Left colon (tissue), 2 donors: ENCODE results near the gene PRODH2. TPM values are rescaled to one million over a fixed set of nuclear protein-coding genes. Genes with fewer than 3 reads are reported as not detected.
"Not testable (repeated sequence)": the region's sequence is repeated elsewhere in the genome, so short reads cannot be mapped to it uniquely, and the experiment has no call there.

Experiments used
- ATAC-seq: fragments of 200-7000 bp; cut with Tn5 transposase; one replicate; pipeline ENCODE4 v1.9.1; 2020; ENCODE audit warnings: mild to moderate bottlenecking, moderate library complexity
- DNase-seq, 2 donors: peaks; one replicate each; pipeline ENCODE4 v3.0.0-alpha.2; 2020
- intact Hi-C, 2 donors: fragments of 100-400 bp; cut with DNase I in 1 of 2; cut with micrococcal nuclease in 1 of 2; formaldehyde crosslinking; loops; one replicate each; pipeline versions ENCODE4 v1.11.2 to v1.14.0; 2022; cut with DNase I, micrococcal nuclease
- total RNA-seq, 2 donors: library from RNA; stranded (reverse); fragmentation: NEBNext Ultra II Directional; extraction: Animal tissue kit (Norgen Biotek cat#: 25700); gene quantifications; one replicate each; pipeline ENCODE4 v1.2.1, GENCODE V29; 2021
- donor health status: DM: no; HTN: no; CAD: no.
- donor health status: DM: yes; HTN: yes; CAD: no.

Gene PRODH2
- total RNA-seq, 2 donors from 2014 or later: not detected

- intact Hi-C loops: no loop called here
- no peak for DNase-seq
- ATAC-seq: no peak
Measured at GRCh38 chr19:35811317-35812219, 1.1 kb downstream of the PRODH2 start.

DNA sequence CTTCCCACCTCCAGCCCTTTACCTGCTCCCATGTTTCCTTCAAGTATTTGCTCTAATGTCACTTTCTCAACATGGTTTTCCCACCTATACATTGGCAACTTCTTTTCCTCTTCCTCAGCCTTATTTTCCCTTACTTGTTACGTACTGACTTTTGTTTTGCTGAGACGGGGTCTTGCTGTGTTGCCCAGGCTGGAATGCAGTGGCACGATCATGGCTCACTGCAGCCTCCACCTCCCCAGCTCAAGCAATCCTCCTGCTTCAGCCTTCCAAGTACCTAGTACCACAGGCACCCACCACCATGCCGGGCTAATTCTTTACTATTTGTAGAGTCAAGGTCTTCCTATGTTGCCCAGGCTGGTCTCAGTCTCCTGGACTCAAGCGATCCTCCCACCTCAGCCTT lies 5.0 kb downstream of the PRODH2 start:
- DNase-seq (no peak), ATAC-seq (no peak)
- intact Hi-C loops: no loop called here

- no peak for ATAC-seq
Measured at GRCh38 chr19:35806597-35806996, 6.0 kb downstream of the PRODH2 start.

DNA sequence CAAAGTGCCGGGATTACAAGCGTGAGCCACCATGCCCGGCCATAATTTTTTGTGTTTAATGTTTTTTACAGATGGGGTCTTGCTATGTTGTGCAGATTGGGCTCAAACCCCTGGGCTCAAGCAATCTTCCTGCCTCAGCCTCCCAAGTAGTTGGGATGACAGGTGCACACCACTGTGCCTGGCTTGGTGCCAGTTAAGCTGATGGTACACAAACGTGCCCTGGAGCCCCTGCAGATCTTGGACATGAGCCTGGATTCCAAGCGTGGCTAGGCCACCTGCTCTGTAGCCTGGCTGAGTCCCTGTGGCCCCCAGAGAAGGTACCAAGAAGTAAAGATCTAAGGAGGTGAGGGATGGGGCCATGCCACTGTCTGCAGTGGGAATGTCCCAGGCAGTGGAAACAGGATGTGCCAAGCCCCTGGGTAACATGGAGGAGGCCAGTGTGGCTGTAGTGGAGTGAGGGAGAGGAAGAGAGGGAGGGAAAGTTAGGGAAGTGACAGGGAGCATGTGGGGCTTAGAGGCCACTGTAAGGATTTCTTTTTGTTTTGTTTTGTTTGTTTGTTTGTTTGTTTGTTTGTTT lies 7.0 kb downstream of the PRODH2 start:
- DNase-seq (no peak), ATAC-seq (no peak)

More at GRCh38 chr19:35806597-35806996, 6.0 kb downstream of the PRODH2 start:
- intact Hi-C loops: no loop called here
- no peak for DNase-seq

DNA sequence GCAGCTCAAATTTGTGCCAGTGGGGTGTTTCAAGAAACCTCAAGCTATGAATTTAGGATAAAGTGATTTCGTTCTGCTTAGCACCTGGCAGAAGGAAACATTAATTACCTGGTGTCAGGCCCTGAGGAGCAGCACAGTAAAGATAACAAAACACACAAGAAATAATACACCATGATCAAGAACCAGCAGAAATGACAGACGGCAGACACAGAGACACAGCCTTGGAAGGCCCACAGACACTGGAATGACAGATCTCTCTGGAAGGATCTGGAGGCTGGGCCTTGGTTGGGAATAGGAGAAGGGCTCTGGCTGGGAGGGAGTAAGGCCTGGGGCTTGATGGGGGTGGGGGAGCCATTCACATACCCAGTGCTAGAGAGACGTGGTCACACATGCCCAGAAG lies 10.8 kb downstream of the PRODH2 start:
- DNase-seq (no peak), ATAC-seq (no peak)
- intact Hi-C loops: no loop called here

More for the DNA sequence above, 7.0 kb downstream of the PRODH2 start:
- intact Hi-C loops: no loop called here

DNA sequence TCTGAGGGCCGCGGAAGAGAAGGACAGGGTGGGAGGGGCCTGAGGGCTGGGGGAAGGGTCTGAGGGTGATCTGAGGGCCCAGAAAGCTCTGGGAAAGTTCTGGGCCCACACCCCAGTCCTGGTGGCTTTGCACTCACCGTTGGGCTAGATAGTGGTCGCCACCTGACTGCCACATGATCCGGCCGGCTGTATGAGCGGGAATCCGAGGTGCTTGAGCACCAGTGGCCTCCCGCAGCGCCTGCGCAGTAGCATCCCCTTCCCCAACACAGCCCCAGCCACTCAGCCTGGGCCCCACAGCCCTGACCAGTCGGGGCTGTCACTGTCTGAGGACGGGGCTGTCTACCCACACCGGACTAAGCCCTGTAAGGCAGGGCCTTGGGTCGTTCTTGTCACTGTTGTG lies 15.0 kb downstream of the PRODH2 start:
- DNase-seq (no peak), ATAC-seq (no peak)
- intact Hi-C loops: no loop called here

- DNase-seq: no peak
- intact Hi-C loops: no loop called here
- no peak for ATAC-seq
Measured at GRCh38 chr19:35796645-35797542, 15.8 kb downstream of the PRODH2 start.

DNA sequence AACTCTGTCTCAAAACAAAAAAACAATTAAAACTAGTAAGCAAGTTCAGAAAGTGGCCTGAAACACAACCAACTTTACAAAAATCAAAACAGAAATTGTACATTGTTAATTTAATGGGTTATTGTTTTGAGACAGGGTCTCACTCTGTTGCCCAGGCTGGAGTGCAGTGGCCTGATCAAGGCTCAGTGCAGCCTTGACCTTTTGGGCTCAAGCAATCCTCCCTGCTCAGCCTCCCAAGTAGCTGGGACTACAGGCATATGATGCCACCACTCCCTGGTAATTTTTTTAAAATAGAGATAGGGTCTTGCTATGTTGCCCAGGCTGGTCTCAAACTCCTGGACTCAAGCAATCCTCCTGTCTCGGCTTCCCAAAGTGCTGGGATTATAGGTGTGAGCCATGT lies 17.1 kb downstream of the PRODH2 start:
- intact Hi-C loops, DNase-seq, ATAC-seq: not testable (repeated sequence)

GRCh38 chr19:35793381-35794165 lies 19.1 kb downstream of the PRODH2 start:
- ATAC-seq: peak; percentile 45
- intact Hi-C loops: no loop called here
- DNase-seq: no peak

DNA sequence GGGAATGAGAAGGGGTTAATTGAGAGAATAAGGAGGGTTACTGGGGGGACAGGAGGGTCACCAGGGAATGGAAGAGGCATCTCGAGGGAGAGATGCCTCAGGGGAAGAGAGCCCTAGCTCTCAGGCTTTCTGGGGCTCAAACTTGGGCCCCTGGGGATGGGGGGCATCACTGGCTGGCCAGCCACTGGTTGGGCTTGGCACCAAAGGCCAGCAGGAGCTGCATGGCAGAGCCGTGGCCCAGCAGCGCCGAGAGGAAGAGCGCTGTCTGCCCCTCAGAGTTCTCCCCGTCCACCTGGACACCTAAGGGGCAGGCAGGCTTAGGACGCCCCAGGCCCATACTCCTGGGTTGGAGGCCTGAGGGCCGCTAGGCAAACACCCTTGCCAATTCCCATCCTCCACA lies 19.8 kb downstream of the PRODH2 start:
- intact Hi-C loops: no loop called here
- no peak for ATAC-seq

GRCh38 chr19:35792312-35792711 lies 20.3 kb downstream of the PRODH2 start:
- ATAC-seq (no peak), DNase-seq (no peak)
- intact Hi-C loops: no loop called here

More for the DNA sequence above, 19.8 kb downstream of the PRODH2 start:
- no peak for DNase-seq

GRCh38 chr19:35791814-35792279 lies 20.8 kb downstream of the PRODH2 start:
- ATAC-seq: no peak
- DNase-seq: no peak
- intact Hi-C loops: no loop called here

GRCh38 chr19:35790981-35791813 lies 21.4 kb downstream of the PRODH2 start:
- ATAC-seq (no peak), DNase-seq (no peak)
- intact Hi-C loops: no loop called here

DNA sequence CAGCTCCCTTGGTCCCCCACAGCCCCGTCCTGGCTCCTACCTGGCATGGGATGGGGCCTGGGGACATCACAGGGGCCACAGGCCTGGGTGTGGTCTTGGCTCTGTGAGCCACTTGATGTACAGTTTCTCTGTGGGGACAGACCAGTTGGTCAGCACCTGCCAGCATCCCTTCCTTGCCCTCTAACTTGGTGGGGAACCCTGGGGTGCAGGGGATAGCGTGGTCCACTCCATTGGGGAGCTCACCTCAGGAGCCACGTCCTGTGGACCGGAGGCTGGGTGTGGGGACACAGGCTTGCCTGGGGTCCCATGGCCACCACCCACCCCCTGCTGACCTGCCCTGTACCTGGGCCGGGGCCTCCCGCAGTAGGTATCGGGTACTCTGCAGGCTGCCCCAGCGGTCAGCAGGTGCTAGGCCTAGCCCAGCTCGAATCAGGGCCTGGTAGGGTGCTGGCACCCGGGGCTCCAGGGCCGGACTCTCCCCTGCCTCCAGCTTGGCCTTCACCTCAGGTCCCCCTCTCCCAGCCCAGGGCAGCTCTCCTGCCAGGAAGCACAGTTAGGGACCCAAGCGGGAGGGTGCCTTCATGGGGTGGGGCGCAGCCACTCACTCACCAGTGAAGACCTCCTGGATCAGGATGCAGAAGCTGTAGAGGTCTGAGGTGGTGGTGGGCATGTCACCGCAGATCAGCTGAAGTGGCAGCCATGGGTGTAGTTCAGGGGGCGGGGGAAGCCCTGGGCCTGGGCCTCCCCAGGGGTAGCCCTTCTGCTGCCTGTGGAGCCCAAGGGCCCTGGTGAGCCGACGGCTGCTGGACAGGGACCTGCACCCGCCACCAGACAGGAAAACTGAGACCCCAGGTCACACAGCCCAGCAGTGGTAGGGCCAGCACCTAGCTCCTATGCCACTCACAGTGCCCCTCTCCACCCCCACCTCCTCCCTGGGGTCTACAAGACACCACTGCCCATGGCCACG lies 22.4 kb downstream of the PRODH2 start:
- DNase-seq (no peak), ATAC-seq (no peak)
- intact Hi-C loops: no loop called here

- intact Hi-C loops: no loop called here
- no peak for ATAC-seq
- DNase-seq: no peak
Measured at GRCh38 chr19:35789195-35789977, 23.3 kb downstream of the PRODH2 start.
